ENCODE results near the gene CROCC2. TPM values are rescaled to one million over a fixed set of nuclear protein-coding genes. Genes with fewer than 3 reads are reported as not detected.

The CROCC2 gene
- total RNA-seq, 4 donors from 2014 or later: 0.27 to 0.83 TPM; not detected in 2

DNA sequence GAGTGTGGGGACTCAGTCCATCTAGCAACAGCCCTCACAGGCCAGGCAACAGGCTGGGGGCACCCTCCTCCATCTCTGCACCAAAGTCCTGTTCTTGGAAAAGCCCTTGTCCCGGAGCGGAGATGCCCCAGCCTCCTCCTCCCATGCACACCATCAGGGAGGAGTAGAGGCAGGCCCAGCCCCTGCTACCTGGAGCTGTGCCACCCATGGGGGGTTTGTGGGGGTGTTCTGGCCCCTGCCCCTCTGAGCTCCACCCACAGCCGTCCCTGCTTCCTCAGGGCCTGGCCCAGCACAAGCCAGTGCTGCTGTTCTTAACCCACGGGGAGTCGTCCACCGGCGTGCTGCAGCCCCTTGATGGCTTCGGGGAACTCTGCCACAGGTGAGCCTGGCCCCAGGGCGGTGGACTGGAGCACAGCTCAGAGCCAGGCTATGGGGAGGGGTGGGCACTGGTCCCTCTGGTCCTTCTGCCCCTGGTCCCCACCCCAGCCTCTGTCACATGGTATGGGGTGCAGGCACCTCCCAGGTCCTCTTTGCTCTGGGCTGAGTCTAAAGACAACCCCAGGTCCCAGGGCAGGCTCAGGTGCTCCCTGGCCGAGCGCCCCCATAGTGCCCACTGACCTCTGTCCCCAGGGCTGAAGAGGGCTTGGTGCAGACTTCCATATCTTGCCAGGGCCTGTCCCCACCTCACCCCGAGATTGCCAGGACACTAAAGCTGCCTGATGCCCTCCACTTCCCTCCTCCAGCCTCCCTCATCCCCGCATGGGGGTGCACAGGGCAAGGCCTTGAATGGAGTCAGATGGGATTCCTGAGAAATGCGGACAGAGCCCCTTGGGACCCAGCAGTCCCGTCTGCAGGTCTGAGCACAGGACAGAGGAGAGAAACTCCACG, 34.8 kb upstream of the CROCC2 start:
- H3K27me3 ChIP-seq: no peaks in the 10 kb centered on the region
- TF ChIP-seq POLR2A (IDR thresholded peaks at IDR 0.05): no peak
- TF ChIP-seq, protein P1, sequence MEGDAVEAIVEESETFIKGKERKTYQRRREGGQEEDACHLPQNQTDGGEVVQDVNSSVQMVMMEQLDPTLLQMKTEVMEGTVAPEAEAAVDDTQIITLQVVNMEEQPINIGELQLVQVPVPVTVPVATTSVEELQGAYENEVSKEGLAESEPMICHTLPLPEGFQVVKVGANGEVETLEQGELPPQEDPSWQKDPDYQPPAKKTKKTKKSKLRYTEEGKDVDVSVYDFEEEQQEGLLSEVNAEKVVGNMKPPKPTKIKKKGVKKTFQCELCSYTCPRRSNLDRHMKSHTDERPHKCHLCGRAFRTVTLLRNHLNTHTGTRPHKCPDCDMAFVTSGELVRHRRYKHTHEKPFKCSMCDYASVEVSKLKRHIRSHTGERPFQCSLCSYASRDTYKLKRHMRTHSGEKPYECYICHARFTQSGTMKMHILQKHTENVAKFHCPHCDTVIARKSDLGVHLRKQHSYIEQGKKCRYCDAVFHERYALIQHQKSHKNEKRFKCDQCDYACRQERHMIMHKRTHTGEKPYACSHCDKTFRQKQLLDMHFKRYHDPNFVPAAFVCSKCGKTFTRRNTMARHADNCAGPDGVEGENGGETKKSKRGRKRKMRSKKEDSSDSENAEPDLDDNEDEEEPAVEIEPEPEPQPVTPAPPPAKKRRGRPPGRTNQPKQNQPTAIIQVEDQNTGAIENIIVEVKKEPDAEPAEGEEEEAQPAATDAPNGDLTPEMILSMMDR (IDR thresholded peaks at IDR 0.05): no peak
- no peaks in the 10 kb centered on the region for H3K9me3 ChIP-seq
- peak in 1 of 3 donors; percentile 44 for DNase-seq
- no peaks in the 10 kb centered on the region for H3K36me3 ChIP-seq
- H3K27ac ChIP-seq: no peak overlapping the region
- no peak overlapping the region for H3K4me3 ChIP-seq
- H3K4me1 ChIP-seq: peaks cover 0 to 6% (median 0%) of the 10 kb centered on the region in 4 donors

- Histone ChIP-seq H3K36me3 (no peaks in the 10 kb centered on the region), H3K4me1 (peaks cover 0 to 11% (median 4%) of the 10 kb centered on the region in 4 donors), H3K27ac (no peak overlapping the region), H3K9me3 (no peaks in the 10 kb centered on the region), H3K4me3 (no peak overlapping the region), H3K27me3 (no peaks in the 10 kb centered on the region)
- DNase-seq: peak in 1 of 3 donors; percentile 47
- TF ChIP-seq, protein P1 (IDR thresholded peaks at IDR 0.05): no peak
- TF ChIP-seq POLR2A (IDR thresholded peaks at IDR 0.05): no peak
Measured at GRCh38 chr2:240872317-240873097, 33.6 kb upstream of the CROCC2 start.

DNA sequence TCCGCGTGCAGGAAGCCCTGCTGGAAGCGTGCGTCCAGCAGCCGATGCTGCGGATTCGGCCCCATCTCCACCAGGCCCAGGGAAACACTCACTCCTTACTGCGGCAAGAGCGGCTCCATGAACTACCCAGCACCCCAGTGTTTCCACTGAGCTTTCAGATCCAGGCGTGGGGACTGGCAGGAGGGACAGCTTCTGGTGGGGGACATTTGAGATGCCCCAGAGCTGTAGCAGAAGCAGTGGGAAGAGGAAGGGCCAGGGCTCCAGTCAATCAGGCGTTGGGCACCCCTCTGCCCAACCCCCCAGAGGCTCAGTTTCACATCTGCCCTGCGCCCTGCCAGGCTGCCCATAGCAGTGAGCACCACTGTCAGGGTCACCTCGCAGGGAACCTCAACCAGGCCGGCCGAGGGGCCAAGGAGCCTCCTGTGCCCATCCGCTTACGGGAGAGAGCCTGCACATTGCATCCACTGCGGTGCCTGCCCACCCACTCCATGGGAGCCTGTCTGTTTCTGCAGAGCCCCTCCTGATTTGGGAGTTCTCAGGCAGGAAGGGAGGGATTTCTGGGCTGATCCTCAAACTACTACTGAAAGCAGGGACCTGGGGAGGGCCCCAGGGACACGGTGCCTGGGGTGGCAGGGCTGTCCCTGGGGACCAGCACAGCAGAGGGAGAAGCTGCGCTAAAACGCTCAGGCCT, 32.9 kb upstream of the CROCC2 start:
- Histone ChIP-seq H3K27ac (no peak overlapping the region), H3K4me1 (peaks cover 0 to 11% (median 4%) of the 10 kb centered on the region in 4 donors), H3K27me3 (no peaks in the 10 kb centered on the region), H3K36me3 (no peaks in the 10 kb centered on the region), H3K9me3 (no peaks in the 10 kb centered on the region), H3K4me3 (no peak overlapping the region)
- DNase-seq: no peak
- TF ChIP-seq, protein P1 (IDR thresholded peaks at IDR 0.05): no peak
- no peak for TF ChIP-seq POLR2A (IDR thresholded peaks at IDR 0.05)

DNA sequence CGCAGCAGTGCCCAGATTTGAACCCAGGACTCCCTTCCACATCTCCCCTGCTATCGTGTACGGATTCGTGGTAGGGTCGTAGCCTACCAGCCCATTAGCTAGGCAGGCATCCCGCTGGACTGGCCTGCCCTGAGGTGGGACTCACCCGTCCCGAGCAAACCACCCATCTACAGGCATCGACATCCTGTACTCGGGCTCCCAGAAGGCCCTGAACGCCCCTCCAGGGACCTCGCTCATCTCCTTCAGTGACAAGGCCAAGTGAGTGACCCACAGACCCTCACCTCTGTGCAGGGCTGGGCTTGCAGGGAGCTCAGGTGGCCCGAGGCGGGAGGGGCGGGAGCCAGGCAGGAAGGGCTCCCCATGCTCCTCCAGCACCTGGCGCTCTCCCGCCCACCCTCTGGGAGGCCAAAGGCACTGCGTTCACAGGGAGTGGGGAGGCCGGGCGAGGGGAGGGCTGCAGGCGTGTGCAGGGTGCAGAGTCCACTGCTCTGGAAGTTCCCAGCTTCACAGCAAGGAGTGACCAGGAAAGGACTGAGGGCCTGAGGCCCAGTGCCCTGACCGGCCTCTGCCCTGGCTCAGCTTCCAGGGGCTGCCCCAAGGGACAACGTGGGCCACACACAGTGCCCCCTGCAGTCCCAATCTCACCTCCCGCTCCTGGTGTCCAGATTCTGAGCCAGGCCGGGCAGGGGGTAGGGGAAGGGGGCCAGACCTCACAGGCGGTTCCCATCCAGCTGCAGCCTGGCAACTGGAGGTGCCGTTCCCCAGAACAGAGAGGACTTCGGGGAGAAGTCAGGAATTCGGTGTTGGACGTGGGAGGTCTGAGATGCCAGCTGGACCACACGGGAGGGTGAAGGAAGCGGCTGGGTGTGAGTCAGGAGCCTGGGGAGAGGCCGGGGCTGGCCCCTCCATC, 32.1 kb upstream of the CROCC2 start:
- Histone ChIP-seq H3K4me1 (peaks cover 0 to 11% (median 4%) of the 10 kb centered on the region in 4 donors), H3K9me3 (no peaks in the 10 kb centered on the region), H3K36me3 (no peaks in the 10 kb centered on the region), H3K27me3 (no peaks in the 10 kb centered on the region), H3K27ac (peak overlapping the region in 1 of 4 donors; percentile 46), H3K4me3 (no peak overlapping the region)
- peak in 2 of 3 donors; percentile 76 to 77 for DNase-seq
- TF ChIP-seq, protein P1 (IDR thresholded peaks at IDR 0.05): peak in 3 of 6 experiments; percentile 23 to 44 (median 23)
- no peak for TF ChIP-seq POLR2A (IDR thresholded peaks at IDR 0.05)

All from Peyer's patch (tissue), 4 donors.